Measurements from ENCODE around the gene LALBA. TPM values are rescaled to one million over a fixed set of nuclear protein-coding genes. Genes with fewer than 3 reads are reported as not detected.

LALBA gene
- not detected for polyA plus RNA-seq (2013, experiment 1 of 2)
- polyA plus RNA-seq (2013, experiment 2 of 2) = not detected

- H3K27ac ChIP-seq (ENCODE audit: low read depth, low read length, severe bottlenecking) = no peak within 1 kb of the TSS
- H3K4me1 ChIP-seq (ENCODE audit: control insufficient read depth, insufficient read depth, low read length, poor library complexity, severe bottlenecking) = no peaks in the 10 kb centered on the region
- WGBS, 2 experiments (ENCODE audit: insufficient coverage in 2 of 2) = 100% methylated on average over 1 of the region's 1 CpG; no CpG with 5 or more reads in 1 of the 2 experiments
- no peaks in the 10 kb centered on the region for H3K9me3 ChIP-seq (ENCODE audit: control insufficient read depth, low read length)
- H3K4me3 ChIP-seq (ENCODE audit: extremely low read depth, insufficient read depth, low read length, poor library complexity, severe bottlenecking) = no peak within 1 kb of the TSS
- no peaks in the 10 kb centered on the region for H3K36me3 ChIP-seq (ENCODE audit: control insufficient read depth, insufficient read depth, low read length)
Measured at GRCh38 chr12:48569946-48570345, at the start of gene LALBA. LALBA (minus strand) TSS chr12:48570046; CDS start chr12:48570020, 26 bp downstream.

GRCh38 chr12:48618541-48618940 is 48.7 kb upstream of the LALBA start:
- Histone ChIP-seq H3K9me3 (ENCODE audit: control insufficient read depth, low read length) (peaks cover 12% of the 10 kb centered on the region), H3K27ac (ENCODE audit: low read depth, low read length, severe bottlenecking) (no peak overlapping the region), H3K4me3 (ENCODE audit: extremely low read depth, insufficient read depth, low read length, poor library complexity, severe bottlenecking) (no peak overlapping the region), H3K4me1 (ENCODE audit: control insufficient read depth, insufficient read depth, low read length, poor library complexity, severe bottlenecking) (no peaks in the 10 kb centered on the region), H3K36me3 (ENCODE audit: control insufficient read depth, insufficient read depth, low read length) (no peaks in the 10 kb centered on the region)
- 0 to 72% methylated on average over 4 of the region's 7 CpGs for WGBS, 2 experiments (ENCODE audit: insufficient coverage in 2 of 2)

GRCh38 chr12:48615681-48616080 is 45.8 kb upstream of the LALBA start:
- Histone ChIP-seq H3K4me1 (ENCODE audit: control insufficient read depth, insufficient read depth, low read length, poor library complexity, severe bottlenecking) (no peaks in the 10 kb centered on the region), H3K4me3 (ENCODE audit: extremely low read depth, insufficient read depth, low read length, poor library complexity, severe bottlenecking) (no peak overlapping the region), H3K9me3 (ENCODE audit: control insufficient read depth, low read length) (peaks cover 14% of the 10 kb centered on the region), H3K36me3 (ENCODE audit: control insufficient read depth, insufficient read depth, low read length) (no peaks in the 10 kb centered on the region), H3K27ac (ENCODE audit: low read depth, low read length, severe bottlenecking) (no peak overlapping the region)
- 71 to 100% methylated on average over 1 to 2 of the region's 4 CpGs for WGBS, 2 experiments (ENCODE audit: insufficient coverage in 2 of 2)

GRCh38 chr12:48613321-48613720 is 43.5 kb upstream of the LALBA start:
- Histone ChIP-seq H3K27ac (ENCODE audit: low read depth, low read length, severe bottlenecking) (no peak overlapping the region), H3K4me3 (ENCODE audit: extremely low read depth, insufficient read depth, low read length, poor library complexity, severe bottlenecking) (no peak overlapping the region), H3K9me3 (ENCODE audit: control insufficient read depth, low read length) (peaks cover 14% of the 10 kb centered on the region), H3K4me1 (ENCODE audit: control insufficient read depth, insufficient read depth, low read length, poor library complexity, severe bottlenecking) (no peaks in the 10 kb centered on the region), H3K36me3 (ENCODE audit: control insufficient read depth, insufficient read depth, low read length) (no peaks in the 10 kb centered on the region)
- 80% methylated on average over 1 of the region's 1 CpG; no CpG with 5 or more reads in 1 of the 2 experiments for WGBS, 2 experiments (ENCODE audit: insufficient coverage in 2 of 2)

- Histone ChIP-seq H3K9me3 (ENCODE audit: control insufficient read depth, low read length) (peaks cover 24% of the 10 kb centered on the region), H3K4me3 (ENCODE audit: extremely low read depth, insufficient read depth, low read length, poor library complexity, severe bottlenecking) (no peak overlapping the region), H3K36me3 (ENCODE audit: control insufficient read depth, insufficient read depth, low read length) (no peaks in the 10 kb centered on the region), H3K27ac (ENCODE audit: low read depth, low read length, severe bottlenecking) (no peak overlapping the region), H3K4me1 (ENCODE audit: control insufficient read depth, insufficient read depth, low read length, poor library complexity, severe bottlenecking) (no peaks in the 10 kb centered on the region)
- WGBS, 2 experiments (ENCODE audit: insufficient coverage in 2 of 2) = 83 to 100% methylated on average over 1 of the region's 1 CpG
Measured at GRCh38 chr12:48602192-48602989, 32.5 kb upstream of the LALBA start.

- H3K4me1 ChIP-seq (ENCODE audit: control insufficient read depth, insufficient read depth, low read length, poor library complexity, severe bottlenecking) = no peaks in the 10 kb centered on the region
- H3K27ac ChIP-seq (ENCODE audit: low read depth, low read length, severe bottlenecking) = no peak overlapping the region
- no peaks in the 10 kb centered on the region for H3K36me3 ChIP-seq (ENCODE audit: control insufficient read depth, insufficient read depth, low read length)
- peaks cover 30% of the 10 kb centered on the region for H3K9me3 ChIP-seq (ENCODE audit: control insufficient read depth, low read length)
- 73 to 77% methylated on average over 6 to 7 of the region's 11 CpGs for WGBS, 2 experiments (ENCODE audit: insufficient coverage in 2 of 2)
- H3K4me3 ChIP-seq (ENCODE audit: extremely low read depth, insufficient read depth, low read length, poor library complexity, severe bottlenecking) = no peak overlapping the region
Measured at GRCh38 chr12:48601013-48601756, 31.3 kb upstream of the LALBA start.

GRCh38 chr12:48600552-48600951 is 30.7 kb upstream of the LALBA start:
- no peaks in the 10 kb centered on the region for H3K36me3 ChIP-seq (ENCODE audit: control insufficient read depth, insufficient read depth, low read length)
- H3K4me3 ChIP-seq (ENCODE audit: extremely low read depth, insufficient read depth, low read length, poor library complexity, severe bottlenecking) = no peak overlapping the region
- no peak overlapping the region for H3K27ac ChIP-seq (ENCODE audit: low read depth, low read length, severe bottlenecking)
- WGBS, 2 experiments (ENCODE audit: insufficient coverage in 2 of 2) = 73% methylated on average over 2 of the region's 2 CpGs; no CpG with 5 or more reads in 1 of the 2 experiments
- H3K4me1 ChIP-seq (ENCODE audit: control insufficient read depth, insufficient read depth, low read length, poor library complexity, severe bottlenecking) = no peaks in the 10 kb centered on the region
- peaks cover 30% of the 10 kb centered on the region for H3K9me3 ChIP-seq (ENCODE audit: control insufficient read depth, low read length)

- Histone ChIP-seq H3K36me3 (ENCODE audit: control insufficient read depth, insufficient read depth, low read length) (no peaks in the 10 kb centered on the region), H3K27ac (ENCODE audit: low read depth, low read length, severe bottlenecking) (peak overlapping the region; percentile 16), H3K4me1 (ENCODE audit: control insufficient read depth, insufficient read depth, low read length, poor library complexity, severe bottlenecking) (no peaks in the 10 kb centered on the region), H3K9me3 (ENCODE audit: control insufficient read depth, low read length) (peaks cover 6% of the 10 kb centered on the region), H3K4me3 (ENCODE audit: extremely low read depth, insufficient read depth, low read length, poor library complexity, severe bottlenecking) (no peak overlapping the region)
- WGBS, 2 experiments (ENCODE audit: insufficient coverage in 2 of 2) = 100% methylated on average over 1 of the region's 2 CpGs; no CpG with 5 or more reads in 1 of the 2 experiments
Measured at GRCh38 chr12:48592591-48593086, 22.8 kb upstream of the LALBA start.

GRCh38 chr12:48586361-48586760 is 16.5 kb upstream of the LALBA start:
- H3K4me3 ChIP-seq (ENCODE audit: extremely low read depth, insufficient read depth, low read length, poor library complexity, severe bottlenecking) = no peak overlapping the region
- no peak overlapping the region for H3K27ac ChIP-seq (ENCODE audit: low read depth, low read length, severe bottlenecking)
- WGBS, 2 experiments (ENCODE audit: insufficient coverage in 2 of 2) = 97 to 100% methylated on average over 3 of the region's 5 CpGs
- H3K4me1 ChIP-seq (ENCODE audit: control insufficient read depth, insufficient read depth, low read length, poor library complexity, severe bottlenecking) = no peaks in the 10 kb centered on the region
- no peaks in the 10 kb centered on the region for H3K36me3 ChIP-seq (ENCODE audit: control insufficient read depth, insufficient read depth, low read length)
- H3K9me3 ChIP-seq (ENCODE audit: control insufficient read depth, low read length) = no peaks in the 10 kb centered on the region

GRCh38 chr12:48583728-48584127 is 13.9 kb upstream of the LALBA start:
- H3K4me3 ChIP-seq (ENCODE audit: extremely low read depth, insufficient read depth, low read length, poor library complexity, severe bottlenecking) = no peak overlapping the region
- no peaks in the 10 kb centered on the region for H3K36me3 ChIP-seq (ENCODE audit: control insufficient read depth, insufficient read depth, low read length)
- no peaks in the 10 kb centered on the region for H3K4me1 ChIP-seq (ENCODE audit: control insufficient read depth, insufficient read depth, low read length, poor library complexity, severe bottlenecking)
- WGBS, 2 experiments (ENCODE audit: insufficient coverage in 2 of 2) = 50% methylated on average over 2 of the region's 2 CpGs; no CpG with 5 or more reads in 1 of the 2 experiments
- H3K9me3 ChIP-seq (ENCODE audit: control insufficient read depth, low read length) = no peaks in the 10 kb centered on the region
- H3K27ac ChIP-seq (ENCODE audit: low read depth, low read length, severe bottlenecking) = no peak overlapping the region

Data from mesodermal cell (in vitro differentiated cells).